ENCODE measurements around the gene CORO7.

The CORO7 gene

DNA sequence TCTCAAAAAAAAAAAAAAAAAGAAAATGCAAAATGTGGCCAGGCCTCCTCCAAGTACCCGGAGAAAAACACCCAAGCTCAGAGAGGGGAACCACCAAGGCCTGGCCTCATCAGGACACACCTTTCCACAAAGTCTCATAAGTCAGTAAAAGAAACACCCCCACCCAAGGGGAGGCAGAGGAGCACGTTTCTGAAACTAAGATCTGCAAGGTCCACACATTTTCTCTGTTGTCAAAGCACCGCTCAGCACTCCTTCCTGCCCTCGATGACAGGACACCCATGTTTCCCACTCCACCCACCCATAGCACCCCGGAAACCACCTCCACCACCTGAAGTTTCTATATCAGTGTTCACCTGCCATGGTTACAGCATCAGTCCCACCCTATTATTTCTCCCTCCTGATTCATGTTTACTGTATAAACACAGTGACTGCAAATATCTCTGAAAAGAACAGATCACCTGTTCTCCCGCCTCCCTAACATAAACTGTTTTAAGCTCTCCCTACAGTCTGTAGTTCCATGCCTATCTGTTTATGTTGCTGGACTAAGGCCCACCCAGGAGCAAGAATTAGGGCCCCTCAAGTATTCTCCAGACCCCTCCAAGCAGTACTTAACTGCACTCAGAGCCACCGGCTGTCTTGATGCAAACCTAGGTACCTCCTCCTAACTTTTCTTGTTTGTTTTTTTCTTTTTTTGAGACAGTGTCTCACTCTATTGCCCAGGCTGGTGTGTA lies 2.0 kb downstream of the CORO7 start:
- H3K4me3 ChIP-seq (replicated peaks in 1 of 2; ENCODE audit: low read depth in 2 of 2, low read length in 2 of 2) = no peak overlapping the region
- TF ChIP-seq, protein P1, sequence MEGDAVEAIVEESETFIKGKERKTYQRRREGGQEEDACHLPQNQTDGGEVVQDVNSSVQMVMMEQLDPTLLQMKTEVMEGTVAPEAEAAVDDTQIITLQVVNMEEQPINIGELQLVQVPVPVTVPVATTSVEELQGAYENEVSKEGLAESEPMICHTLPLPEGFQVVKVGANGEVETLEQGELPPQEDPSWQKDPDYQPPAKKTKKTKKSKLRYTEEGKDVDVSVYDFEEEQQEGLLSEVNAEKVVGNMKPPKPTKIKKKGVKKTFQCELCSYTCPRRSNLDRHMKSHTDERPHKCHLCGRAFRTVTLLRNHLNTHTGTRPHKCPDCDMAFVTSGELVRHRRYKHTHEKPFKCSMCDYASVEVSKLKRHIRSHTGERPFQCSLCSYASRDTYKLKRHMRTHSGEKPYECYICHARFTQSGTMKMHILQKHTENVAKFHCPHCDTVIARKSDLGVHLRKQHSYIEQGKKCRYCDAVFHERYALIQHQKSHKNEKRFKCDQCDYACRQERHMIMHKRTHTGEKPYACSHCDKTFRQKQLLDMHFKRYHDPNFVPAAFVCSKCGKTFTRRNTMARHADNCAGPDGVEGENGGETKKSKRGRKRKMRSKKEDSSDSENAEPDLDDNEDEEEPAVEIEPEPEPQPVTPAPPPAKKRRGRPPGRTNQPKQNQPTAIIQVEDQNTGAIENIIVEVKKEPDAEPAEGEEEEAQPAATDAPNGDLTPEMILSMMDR (IDR thresholded peaks at IDR 0.05; ENCODE audit: low read depth, low read length) = no peak
- DNase-seq (ENCODE audit: low read depth in 2 of 2) = no peak

DNA sequence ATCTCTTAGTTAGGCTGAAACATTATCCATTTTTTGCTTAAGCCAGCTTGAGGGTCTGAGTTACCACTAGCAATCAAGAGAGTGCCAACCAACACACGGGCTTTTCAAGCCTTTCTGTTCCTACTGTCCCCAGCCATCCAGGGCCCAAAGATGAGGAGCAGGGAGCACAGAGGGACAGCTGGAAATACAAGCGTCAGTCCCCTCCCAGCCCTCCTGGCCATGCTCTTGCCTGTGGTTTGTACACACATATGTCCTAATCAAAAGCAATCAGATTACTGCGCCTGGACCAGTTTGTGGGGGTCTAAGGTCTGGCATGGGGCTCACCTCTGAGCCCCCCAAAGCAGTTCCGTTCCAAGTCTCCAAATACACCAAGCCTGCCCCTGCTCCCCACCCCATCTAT lies 3.5 kb downstream of the CORO7 start:
- DNase-seq (ENCODE audit: low read depth in 2 of 2) = no peak
- TF ChIP-seq, protein P1 (IDR thresholded peaks at IDR 0.05; ENCODE audit: low read depth, low read length) = no peak
- no peak overlapping the region for H3K4me3 ChIP-seq (replicated peaks in 1 of 2; ENCODE audit: low read depth in 2 of 2, low read length in 2 of 2)

DNA sequence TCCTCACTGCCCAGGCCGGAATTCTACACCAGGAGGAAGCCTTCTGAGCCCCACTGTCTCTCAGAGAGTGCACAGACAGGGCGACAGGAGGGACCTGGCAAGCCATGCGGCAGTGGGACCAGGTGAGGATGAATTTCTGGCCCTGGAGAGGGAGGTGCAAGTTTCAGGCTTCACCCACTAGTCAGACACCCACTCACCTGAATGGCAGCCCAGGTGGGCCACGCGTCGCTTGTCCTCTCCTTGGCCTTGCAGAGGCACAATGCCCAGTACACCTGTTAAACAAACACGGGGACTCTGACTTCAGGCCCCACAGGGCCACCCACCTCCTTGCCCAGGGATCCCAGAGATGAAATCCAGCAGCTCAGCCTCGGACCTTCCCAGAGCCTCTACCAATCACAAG lies 4.2 kb downstream of the CORO7 start:
- DNase-seq (ENCODE audit: low read depth in 2 of 2) = no peak
- TF ChIP-seq, protein P1 (IDR thresholded peaks at IDR 0.05; ENCODE audit: low read depth, low read length) = no peak
- H3K4me3 ChIP-seq (replicated peaks in 1 of 2; ENCODE audit: low read depth in 2 of 2, low read length in 2 of 2) = no peak overlapping the region

DNA sequence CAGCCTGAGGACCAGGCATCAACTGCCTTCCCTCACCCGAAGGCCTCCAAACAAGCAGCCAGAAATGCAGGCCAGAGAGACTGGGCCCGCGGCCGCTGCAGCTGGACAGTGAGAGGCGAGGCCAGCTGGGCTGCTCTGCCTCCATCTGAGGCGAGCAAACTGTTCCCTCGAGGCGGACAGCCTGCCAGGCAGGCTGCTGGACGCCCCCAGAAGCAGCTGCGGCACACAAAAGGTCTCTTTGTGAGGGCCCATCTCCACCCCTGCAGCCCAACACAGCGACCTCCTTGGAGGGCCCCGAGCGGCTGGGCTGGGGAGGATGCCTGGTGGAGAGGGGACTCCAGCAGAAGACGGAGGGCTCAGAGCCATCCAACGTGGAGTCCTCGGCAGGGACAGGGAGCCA lies 4.7 kb downstream of the CORO7 start:
- TF ChIP-seq, protein P1 (IDR thresholded peaks at IDR 0.05; ENCODE audit: low read depth, low read length) = no peak
- H3K4me3 ChIP-seq (replicated peaks in 1 of 2; ENCODE audit: low read depth in 2 of 2, low read length in 2 of 2) = no peak overlapping the region
- no peak for DNase-seq (ENCODE audit: low read depth in 2 of 2)

DNA sequence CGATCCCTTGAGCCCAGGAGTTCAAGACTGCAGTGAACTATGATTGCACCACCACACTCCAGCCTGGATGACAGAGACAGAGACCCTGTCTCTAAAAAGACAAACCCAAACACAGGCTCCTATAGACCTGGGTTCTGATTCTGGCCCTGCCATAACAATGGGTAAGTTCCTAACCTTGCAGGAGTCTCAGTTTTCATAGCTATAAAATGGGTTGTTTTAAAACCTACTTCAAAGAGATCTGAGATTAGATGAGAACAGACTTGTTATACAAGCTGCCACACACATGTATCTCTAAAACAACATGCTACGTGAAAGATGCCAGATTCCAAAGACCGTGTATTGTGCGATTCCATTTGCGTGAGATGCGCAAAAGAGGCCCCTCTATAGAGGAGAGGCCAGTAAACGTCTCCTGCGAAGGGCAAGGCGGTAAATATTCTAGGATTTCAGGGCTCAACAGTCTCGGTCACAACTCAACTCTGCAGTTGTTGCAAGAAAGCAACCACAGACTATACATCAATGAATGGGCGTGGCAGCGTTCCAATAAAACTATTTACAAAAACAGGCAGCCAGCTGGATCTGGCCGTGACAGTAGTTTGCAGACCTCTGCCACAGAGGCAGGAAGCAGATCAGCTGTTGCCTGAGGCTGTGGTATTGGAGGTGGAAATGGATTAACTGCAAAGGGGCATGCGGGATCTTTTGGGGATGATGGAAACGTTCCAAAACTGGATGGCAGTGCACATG lies 5.9 kb downstream of the CORO7 start:
- no peak overlapping the region for H3K4me3 ChIP-seq (replicated peaks in 1 of 2; ENCODE audit: low read depth in 2 of 2, low read length in 2 of 2)
- peak; percentile 92 to 93 for DNase-seq (ENCODE audit: low read depth in 2 of 2)

DNA sequence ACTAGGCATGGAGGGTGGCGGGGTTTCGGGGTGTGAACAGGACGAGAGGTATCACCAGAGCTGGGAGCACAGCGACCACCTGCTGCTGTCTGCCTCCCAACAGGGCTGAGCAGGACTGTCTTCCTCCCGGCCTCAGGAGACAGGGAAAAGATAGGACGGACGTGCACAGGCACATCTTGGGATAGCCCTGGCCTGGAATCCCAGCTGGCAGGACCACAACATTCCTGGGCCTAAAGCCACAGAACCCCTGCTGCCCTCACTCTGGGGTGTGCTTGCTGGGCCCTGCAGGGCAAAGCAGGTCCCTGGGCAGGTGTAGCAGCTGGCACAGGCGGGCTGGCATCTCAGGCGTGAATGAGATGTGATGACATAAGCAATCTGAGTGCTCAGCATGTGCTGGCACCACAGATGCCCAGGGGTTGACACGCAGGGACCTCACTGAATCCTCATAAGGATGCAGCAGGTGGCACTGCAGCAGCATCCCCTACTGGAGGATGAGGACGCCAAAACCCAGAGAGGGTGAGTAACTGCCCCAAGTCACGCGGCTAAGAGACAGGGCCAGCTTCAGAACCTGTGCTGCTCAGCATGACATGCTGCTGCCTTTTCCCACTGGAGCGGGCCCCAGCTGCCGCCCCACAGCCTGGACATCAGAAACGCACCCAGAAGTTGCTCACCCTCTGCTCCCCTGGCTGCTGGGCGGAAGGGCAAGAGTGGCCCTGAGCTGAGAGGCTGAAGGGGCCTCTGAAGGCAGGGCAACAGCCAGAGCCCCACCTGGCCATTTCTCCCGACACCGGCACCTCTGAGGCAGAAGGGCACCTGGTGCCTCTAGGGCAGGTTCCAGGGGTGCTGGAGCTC lies 7.1 kb downstream of the CORO7 start:
- DNase-seq (ENCODE audit: low read depth in 2 of 2) = no peak
- TF ChIP-seq, protein P1 (IDR thresholded peaks at IDR 0.05; ENCODE audit: low read depth, low read length) = no peak
- no peak overlapping the region for H3K4me3 ChIP-seq (replicated peaks in 1 of 2; ENCODE audit: low read depth in 2 of 2, low read length in 2 of 2)

More for the DNA sequence above, 5.9 kb downstream of the CORO7 start:
- TF ChIP-seq, protein P1 (IDR thresholded peaks at IDR 0.05; ENCODE audit: low read depth, low read length) = no peak

Data from cardiac fibroblast (primary cell).